GM18499 (cell line): ENCODE data around the gene ARPIN.

ENCODE experiments used
- ATAC-seq: cut with Tn5 transposase; IDR thresholded peaks from one replicate; pipeline ENCODE4 v1.9.1; 2021; ENCODE audit warnings: moderate number of reproducible peaks; ENCODE audit not compliant: insufficient read depth, unreplicated experiment

ARPIN gene

GRCh38 chr15:89848970-89849292 lies 63.8 kb downstream of the ARPIN start:
- ATAC-seq = no peak

GRCh38 chr15:89847101-89847500 lies 65.7 kb downstream of the ARPIN start:
- ATAC-seq = no peak

GRCh38 chr15:89845305-89845893 lies 67.4 kb downstream of the ARPIN start:
- no peak for ATAC-seq
